ENCODE data around the gene EXTL1.

DNA sequence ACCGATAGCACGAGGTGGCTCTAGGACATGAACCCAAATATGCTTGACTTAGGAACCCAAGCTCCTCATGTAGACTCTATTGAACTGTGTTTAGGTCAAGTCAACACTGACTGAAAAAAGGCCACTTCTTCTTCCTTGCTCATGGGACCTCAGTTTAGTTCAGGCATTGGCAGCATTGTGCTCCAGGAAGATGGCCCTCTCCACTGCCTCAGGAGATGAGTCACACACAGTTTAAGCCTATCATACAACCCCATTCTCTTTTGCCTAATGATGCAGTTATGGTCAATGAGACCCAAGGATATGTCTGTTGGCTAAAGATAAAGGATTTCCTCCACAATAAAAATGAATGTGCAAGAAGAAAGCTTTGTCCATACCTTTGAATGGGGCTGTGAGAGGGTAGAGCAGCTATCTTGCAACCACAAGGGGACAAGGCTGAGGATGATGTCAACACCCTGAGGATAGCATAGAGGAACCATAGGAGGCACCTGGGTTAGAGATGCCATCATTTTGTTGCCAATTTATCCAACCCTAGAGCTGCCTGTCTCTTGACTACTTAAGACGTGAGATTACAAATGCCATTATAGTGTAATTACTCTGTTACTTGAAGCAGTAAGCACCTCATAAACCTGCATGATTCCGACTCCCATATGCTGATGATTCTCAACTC is 48.9 kb downstream of the EXTL1 start:
- TF ChIP-seq CTCF (IDR thresholded peaks at IDR 0.05) (no peak), POLR2AphosphoS5 (IDR thresholded peaks at IDR 0.05; ENCODE audit: insufficient read depth in 1 of 2, low read depth in 1 of 2) (no peak), POLR2A (IDR thresholded peaks at IDR 0.05) (no peak)

All from vagina (tissue), 2 donors.